ENCODE measurements around the gene DRAP1. TPM values are rescaled to one million over a fixed set of nuclear protein-coding genes. Genes with fewer than 3 reads are reported as not detected.

Gene DRAP1
- polyA plus RNA-seq (2012; ENCODE audit: insufficient read depth, insufficient read length), result 309 TPM

DNA sequence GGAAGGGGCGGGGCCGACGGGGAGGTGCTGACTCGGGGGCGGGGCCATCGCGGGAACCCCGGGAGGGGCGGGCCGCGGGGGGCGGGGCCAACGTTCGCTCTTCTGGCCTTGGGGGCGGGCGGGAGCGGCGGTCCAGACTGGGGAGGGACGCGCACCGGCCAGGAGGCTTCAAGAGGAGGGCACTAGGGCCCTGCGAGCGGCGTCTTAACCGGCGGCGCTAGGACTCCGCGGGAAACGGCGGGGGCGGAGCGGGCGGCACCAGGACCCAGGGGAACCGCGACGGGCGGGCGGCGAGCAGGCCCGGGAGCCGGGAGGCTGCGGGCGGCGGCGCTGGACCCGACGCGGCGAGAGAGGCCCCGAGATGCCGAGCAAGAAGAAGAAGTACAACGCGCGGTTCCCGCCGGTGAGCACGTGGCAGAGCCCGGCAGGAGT is at the start of gene DRAP1:
Gene DRAP1 (plus strand): TSS at position 286 of the 432 bp plus-strand sequence. CDS start 76 bp downstream, at position 362.
- peak within 1 kb of the TSS; percentile 88 for H3K4me3 ChIP-seq (ENCODE audit: low read length)
- peak; percentile 93 for DNase-seq (ENCODE audit: low read depth, low spot score)

DNA sequence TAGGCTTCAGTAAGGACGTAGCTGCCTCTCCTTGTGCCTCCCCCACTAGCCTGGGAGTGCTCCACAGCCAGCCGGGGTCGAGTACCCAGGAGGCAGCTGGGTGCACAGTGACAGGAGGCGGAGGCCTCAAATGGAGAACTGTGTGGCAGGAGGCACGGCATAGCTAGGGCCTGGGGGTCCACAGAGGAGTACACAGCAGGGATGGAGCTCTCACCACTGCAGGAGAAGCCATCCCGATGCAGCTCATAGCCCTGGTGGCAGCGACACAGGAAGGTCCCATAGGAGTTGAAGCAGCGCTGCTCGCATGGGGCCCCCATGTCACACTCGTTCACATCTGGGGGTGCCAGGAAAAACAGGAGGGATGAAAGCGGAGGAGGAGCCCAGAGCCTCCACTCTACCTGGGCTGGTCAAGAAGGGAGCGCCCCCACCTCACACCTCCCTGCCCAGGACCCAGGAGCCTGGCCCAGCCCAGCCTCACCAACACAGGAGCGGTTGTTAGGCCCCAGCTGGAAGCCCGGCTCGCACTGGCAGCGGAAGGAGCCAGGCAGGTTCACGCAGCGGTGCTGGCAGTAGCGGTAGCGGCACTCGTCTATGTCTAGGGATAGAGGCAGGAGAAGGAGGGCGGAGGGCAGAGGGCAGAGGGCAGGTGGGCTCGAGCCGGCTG is 49.5 kb upstream of the DRAP1 start:
- DNase-seq (ENCODE audit: low read depth, low spot score), result no peak
- H3K4me3 ChIP-seq (ENCODE audit: low read length), result no peak overlapping the region

DNA sequence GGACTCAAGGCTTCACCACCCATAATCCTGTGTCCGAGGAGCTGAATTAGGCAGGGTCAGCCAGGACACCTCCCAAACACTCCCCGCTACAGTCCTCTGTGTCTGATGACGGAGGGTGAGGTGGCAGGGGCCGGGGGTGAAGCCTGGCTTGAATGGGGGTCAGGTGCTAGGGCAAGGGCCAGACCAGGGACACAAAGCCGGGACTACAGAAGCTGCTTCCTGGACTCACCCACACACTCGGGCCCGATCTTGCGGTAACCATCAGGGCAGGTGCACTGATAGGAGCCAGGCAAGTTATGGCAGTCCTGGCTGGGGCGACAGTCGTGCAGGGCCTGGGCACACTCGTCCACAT is 48.9 kb upstream of the DRAP1 start:
- no peak for DNase-seq (ENCODE audit: low read depth, low spot score)

GRCh38 chr11:65870706-65871681 is 48.2 kb upstream of the DRAP1 start:
- H3K4me3 ChIP-seq (ENCODE audit: low read length), result no peak overlapping the region

More for the DNA sequence above, 48.9 kb upstream of the DRAP1 start:
- no peak overlapping the region for H3K4me3 ChIP-seq (ENCODE audit: low read length)

DNA sequence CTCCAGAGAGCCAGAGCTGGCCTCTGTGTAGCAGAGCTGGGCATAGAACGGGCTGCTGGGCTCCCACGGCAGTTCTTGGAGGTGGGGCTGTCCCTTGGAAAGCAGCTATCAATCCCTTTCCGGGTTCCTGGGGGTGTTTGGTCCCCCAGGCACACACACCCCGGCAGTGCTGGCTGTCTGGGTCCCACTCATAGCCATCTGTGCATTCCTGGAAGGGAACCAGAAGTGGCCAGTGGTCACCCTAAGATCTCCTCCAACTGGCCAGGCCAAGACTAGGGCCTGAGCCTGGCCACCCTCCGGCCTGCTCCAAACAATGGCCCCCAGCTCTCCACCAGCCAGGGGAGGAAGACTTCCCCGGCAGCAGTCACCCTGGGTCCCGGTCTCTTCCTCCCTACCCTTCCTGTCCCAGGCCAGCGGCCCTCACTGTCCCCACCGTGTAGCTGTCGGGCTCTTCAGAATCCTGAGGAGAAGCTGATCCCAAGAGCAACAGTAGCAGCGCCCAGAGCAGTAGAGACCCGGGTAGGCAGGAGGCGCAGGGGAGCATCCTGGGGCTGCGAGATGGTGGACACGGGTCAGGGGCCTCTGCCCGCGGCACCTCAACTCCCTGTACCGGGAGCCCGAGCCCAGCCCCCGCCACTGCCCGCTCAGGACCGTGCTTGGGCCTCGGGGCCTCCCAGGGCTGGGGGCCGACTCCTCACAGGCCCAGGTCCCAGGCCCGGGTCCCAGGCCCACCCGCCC is 47.2 kb upstream of the DRAP1 start:
- no peak overlapping the region for H3K4me3 ChIP-seq (ENCODE audit: low read length)
- DNase-seq (ENCODE audit: low read depth, low spot score), result no peak

More at GRCh38 chr11:65870706-65871681, 48.2 kb upstream of the DRAP1 start:
- DNase-seq (ENCODE audit: low read depth, low spot score), result no peak

DNA sequence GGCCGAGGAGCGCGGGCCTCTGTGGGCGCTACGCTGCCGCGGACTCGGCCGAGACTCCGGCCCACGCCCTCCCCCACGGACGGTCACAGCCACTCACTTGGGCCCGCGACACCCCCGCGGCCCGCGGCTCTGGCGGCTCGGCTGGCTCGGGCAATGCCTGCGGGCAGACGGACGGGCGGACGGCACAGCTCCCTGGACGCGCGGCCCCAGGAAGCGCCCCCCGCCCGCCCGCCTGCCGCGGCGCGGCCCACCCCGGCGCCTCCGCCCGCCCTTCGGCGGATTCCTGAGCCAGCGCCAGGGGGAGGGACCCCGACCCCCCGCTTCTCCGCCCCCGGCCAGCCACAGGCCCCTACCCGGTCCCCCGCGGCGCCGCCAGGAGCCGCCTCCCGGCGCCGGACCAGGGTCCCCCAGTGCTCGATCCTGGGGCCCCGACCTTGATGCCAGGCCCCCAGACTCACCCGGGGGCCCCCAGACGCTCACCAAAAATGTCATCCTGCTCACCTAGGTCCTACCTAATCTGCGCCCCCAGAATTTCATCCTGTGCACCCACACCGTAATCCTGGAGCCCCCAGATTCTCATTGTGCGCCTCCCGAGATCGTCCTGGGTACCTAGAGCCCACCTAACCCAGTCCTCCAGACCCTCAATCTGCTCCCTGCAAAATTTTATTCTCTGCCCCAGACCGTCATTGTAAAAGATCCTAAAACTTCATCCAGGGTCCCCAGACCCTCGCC is 46.5 kb upstream of the DRAP1 start, which contains the start of gene EFEMP2:
Gene EFEMP2 (minus strand): TSS at position 215 of the 732 bp plus-strand sequence. CDS start 446 bp downstream, outside the sequence.
- H3K4me3 ChIP-seq (ENCODE audit: low read length), result peak within 1 kb of the TSS; percentile 65
- no peak for DNase-seq (ENCODE audit: low read depth, low spot score)

- peak overlapping the region; percentile 65 for H3K4me3 ChIP-seq (ENCODE audit: low read length)
- peak; percentile 80 for DNase-seq (ENCODE audit: low read depth, low spot score)
Observed at GRCh38 chr11:65873318-65874156, 45.7 kb upstream of the DRAP1 start.

- peak; percentile 44 for DNase-seq (ENCODE audit: low read depth, low spot score)
- peak within 1 kb of the TSS; percentile 41 for H3K4me3 ChIP-seq (ENCODE audit: low read length)
Observed at GRCh38 chr11:65879617-65880016, 39.6 kb upstream of the DRAP1 start, which contains the start of gene CTSW. TSS of gene CTSW (plus strand) at chr11:65879837. CDS start at chr11:65879855, 18 bp downstream.

DNA sequence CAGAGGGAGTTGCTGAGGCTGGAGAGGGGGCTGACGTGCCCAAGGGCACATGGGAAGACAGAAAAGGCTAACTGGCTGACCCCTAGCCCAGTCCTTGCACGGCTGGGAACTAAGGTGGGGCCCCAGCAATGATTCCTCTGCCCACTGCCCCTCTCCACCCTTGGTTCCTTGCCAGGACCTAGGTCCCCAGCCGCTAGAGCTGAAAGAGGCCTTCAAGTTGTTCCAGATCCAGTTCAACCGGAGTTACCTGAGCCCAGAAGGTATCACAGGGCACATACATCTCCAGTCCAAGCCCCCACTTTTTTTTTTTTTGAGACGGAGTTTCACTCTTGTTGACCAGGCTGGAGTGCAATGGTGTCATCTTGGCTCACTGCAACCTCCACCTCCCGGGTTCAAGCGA is 39.2 kb upstream of the DRAP1 start:
- DNase-seq (ENCODE audit: low read depth, low spot score), result no peak
- H3K4me3 ChIP-seq (ENCODE audit: low read length), result peak overlapping the region; percentile 41

- no peak for DNase-seq (ENCODE audit: low read depth, low spot score)
- H3K4me3 ChIP-seq (ENCODE audit: low read length), result no peak overlapping the region
Observed at GRCh38 chr11:65880844-65881421, 38.3 kb upstream of the DRAP1 start.

DNA sequence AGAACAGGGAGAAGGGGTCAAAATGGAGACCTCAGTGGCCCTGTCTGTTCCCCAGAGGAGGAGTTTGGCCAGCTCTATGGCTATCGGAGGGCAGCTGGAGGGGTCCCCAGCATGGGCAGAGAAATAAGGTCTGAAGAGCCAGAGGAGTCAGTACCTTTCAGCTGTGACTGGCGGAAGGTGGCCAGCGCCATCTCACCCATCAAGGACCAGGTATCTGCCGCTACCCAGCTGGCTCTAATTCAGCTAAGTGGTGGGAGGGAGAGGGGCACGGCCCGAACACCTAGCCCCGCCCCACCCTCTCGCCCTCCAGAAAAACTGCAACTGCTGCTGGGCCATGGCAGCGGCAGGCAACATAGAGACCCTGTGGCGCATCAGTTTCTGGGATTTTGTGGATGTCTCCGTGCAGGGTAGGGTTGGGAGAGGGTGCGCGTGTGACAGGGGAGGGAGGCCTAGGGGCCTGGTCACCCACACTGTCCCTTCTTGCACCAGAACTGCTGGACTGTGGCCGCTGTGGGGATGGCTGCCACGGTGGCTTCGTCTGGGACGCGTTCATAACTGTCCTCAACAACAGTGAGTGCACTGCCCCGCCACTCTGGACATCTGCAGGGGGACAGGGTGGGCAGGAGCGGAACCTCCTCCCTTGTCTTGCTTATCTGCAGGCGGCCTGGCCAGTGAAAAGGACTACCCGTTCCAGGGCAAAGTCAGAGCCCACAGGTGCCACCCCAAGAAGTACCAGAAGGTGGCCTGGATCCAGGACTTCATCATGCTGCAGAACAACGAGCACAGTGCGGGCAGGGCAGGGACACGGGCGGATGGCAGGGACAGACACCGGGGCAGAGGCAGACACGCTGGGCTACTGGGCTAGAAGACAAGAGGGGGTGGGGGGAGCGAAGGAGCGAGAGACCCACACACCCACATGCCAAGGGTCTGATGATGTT is 36.8 kb upstream of the DRAP1 start:
- no peak overlapping the region for H3K4me3 ChIP-seq (ENCODE audit: low read length)
- no peak for DNase-seq (ENCODE audit: low read depth, low spot score)

DNA sequence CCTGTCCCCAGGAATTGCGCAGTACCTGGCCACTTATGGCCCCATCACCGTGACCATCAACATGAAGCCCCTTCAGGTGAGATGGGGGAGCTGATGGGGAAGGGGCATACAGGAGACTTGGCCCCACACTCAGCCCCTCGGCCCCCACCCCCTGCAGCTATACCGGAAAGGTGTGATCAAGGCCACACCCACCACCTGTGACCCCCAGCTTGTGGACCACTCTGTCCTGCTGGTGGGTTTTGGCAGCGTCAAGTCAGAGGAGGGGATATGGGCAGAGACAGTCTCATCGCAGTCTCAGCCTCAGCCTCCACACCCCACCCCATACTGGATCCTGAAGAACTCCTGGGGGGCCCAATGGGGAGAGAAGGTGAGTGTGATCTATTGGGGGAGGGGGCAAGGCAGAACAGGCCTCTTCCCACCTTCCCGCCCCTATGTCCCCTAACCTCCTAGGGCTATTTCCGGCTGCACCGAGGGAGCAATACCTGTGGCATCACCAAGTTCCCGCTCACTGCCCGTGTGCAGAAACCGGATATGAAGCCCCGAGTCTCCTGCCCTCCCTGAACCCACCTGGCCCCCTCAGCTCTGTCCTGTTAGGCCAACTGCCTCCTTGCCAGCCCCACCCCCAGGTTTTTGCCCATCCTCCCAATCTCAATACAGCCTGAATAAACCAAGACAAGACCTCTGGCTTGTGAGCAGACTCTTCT is 36.0 kb upstream of the DRAP1 start:
- H3K4me3 ChIP-seq (ENCODE audit: low read length), result no peak overlapping the region
- no peak for DNase-seq (ENCODE audit: low read depth, low spot score)

- no peak for DNase-seq (ENCODE audit: low read depth, low spot score)
- no peak overlapping the region for H3K4me3 ChIP-seq (ENCODE audit: low read length)
Observed at GRCh38 chr11:65883786-65884715, 35.2 kb upstream of the DRAP1 start.

- H3K4me3 ChIP-seq (ENCODE audit: low read length), result no peak overlapping the region
- peak; percentile 71 for DNase-seq (ENCODE audit: low read depth, low spot score)
Observed at GRCh38 chr11:65884716-65885092, 34.5 kb upstream of the DRAP1 start.

DNA sequence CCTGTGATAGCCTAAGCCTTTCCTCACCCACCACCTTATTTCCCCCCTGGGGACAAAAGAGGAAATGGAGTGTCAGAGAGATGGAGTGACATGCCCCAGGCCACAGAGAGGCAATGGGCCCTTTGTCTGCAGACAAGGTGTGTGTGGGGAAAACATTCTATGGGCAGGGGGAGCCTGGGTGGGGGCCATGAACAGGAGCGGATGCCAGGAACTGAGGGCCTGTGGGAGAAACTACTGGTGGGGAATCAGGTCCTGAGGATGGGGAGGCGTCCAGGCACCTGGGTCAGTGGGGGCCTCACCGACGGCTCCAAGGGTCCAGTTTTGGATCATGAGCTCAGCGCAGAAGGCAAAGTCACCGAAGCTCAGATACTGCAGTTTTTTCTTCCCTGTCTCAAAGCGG is 34.0 kb upstream of the DRAP1 start:
- no peak for DNase-seq (ENCODE audit: low read depth, low spot score)
- no peak overlapping the region for H3K4me3 ChIP-seq (ENCODE audit: low read length)

Measured in Jurkat, Clone E6-1 (cell line).